ENCODE results near the gene CCDC160.

- TF ChIP-seq POLR2A (IDR thresholded peaks at IDR 0.05) (no peak), CTCF (IDR thresholded peaks at IDR 0.05) (no peak), POLR2AphosphoS5 (IDR thresholded peaks at IDR 0.05) (no peak)
Measured at GRCh38 chrX:134241960-134242619, 5.1 kb downstream of the CCDC160 start.
